CD4-positive, alpha-beta T cell (primary cell): ENCODE measurements around the gene PTPRM. TPM values are rescaled to one million over a fixed set of nuclear protein-coding genes. Genes with fewer than 3 reads are reported as not detected.

ENCODE experiments used
- ATAC-seq: fragments of 200-7000 bp; cut with Tn5 transposase; one replicate; pipeline ENCODE4 v1.10.0; 2022; ENCODE audit warnings: mild to moderate bottlenecking; ENCODE audit not compliant: poor library complexity
- CTCF ChIA-PET: fragments of 350-600 bp; sonication (Branson Sonifier 250); formaldehyde crosslinking; loops from one replicate; lab custom pipeline; 2021; ENCODE audit warnings: antibody characterized with exemption, inconsistent platforms; lab: Charles Lee
- POLR2A ChIA-PET: fragments of 350-600 bp; sonication (Branson Sonifier 250); formaldehyde crosslinking; loops from one replicate; lab custom pipeline; 2021; ENCODE audit warnings: antibody characterized with exemption, inconsistent platforms; lab: Charles Lee
- DNase-seq, 14 experiments: peaks; one replicate each; pipeline ENCODE4 v3.0.0-alpha.2; 2013 to 2020; ENCODE audit warnings: mixed read lengths in 2 of 14
- H3K27ac ChIP-seq, 2 donors: one replicate each; pipeline versions ENCODE4 v1.5.1 to v1.7.0; 2013; ENCODE audit warnings: low read length in 2 of 2, low read depth in 1 of 2, mild to moderate bottlenecking in 1 of 2
- H3K27me3 ChIP-seq, 2 experiments: 1 replicate in 1 of 2; 2 replicates in 1 of 2; pipeline versions ENCODE4 v1.6.1 to v1.7.0; 2013; ENCODE audit warnings: low read length in 2 of 2, control low read depth in 1 of 2, mild to moderate bottlenecking in 1 of 2, moderate library complexity in 1 of 2; ENCODE audit not compliant: insufficient read depth in 2 of 2, control insufficient read depth in 1 of 2
- H3K36me3 ChIP-seq: one replicate; pipeline ENCODE4 v1.6.1; 2013; ENCODE audit warnings: low read length, control low read depth; ENCODE audit not compliant: insufficient read depth
- H3K4me1 ChIP-seq: one replicate; pipeline ENCODE4 v1.6.1; 2013; ENCODE audit warnings: low read length, control low read depth; ENCODE audit not compliant: insufficient read depth
- H3K4me3 ChIP-seq: one replicate; pipeline ENCODE4 v1.5.1; 2013; ENCODE audit warnings: mild to moderate bottlenecking, low read length, moderate library complexity
- H3K9me3 ChIP-seq, 2 experiments: 1 replicate in 1 of 2; 2 replicates in 1 of 2; pipeline versions ENCODE4 v1.6.1 to v1.7.0; 2013; ENCODE audit warnings: low read length in 2 of 2, mild to moderate bottlenecking in 2 of 2, control low read depth in 1 of 2, moderate library complexity in 1 of 2; ENCODE audit not compliant: control insufficient read depth in 1 of 2, insufficient read depth in 1 of 2
- H3K27ac Mint-ChIP-seq: one replicate; pipeline ENCODE4 v1.8.0; 2020; ENCODE audit warnings: mixed read lengths
- H3K27me3 Mint-ChIP-seq: one replicate; pipeline ENCODE4 v1.8.0; 2021; ENCODE audit warnings: mixed read lengths
- H3K36me3 Mint-ChIP-seq: one replicate; pipeline ENCODE4 v1.8.0; 2021; ENCODE audit warnings: low read depth, mixed read lengths
- H3K4me1 Mint-ChIP-seq: one replicate; pipeline ENCODE4 v1.8.0; 2021; ENCODE audit warnings: low read depth, mixed read lengths
- H3K4me3 Mint-ChIP-seq: one replicate; pipeline ENCODE4 v1.8.0; 2020; ENCODE audit warnings: mild to moderate bottlenecking, mixed read lengths
- H3K9me3 Mint-ChIP-seq: one replicate; pipeline ENCODE4 v1.8.0; 2020; ENCODE audit warnings: mixed read lengths
- intact Hi-C, 2 experiments: fragments of 100-400 bp; cut with DNase I in 1 of 2; cut with micrococcal nuclease in 1 of 2; formaldehyde crosslinking; loops; one replicate each; pipeline versions ENCODE4 v1.15.1 to v1.9.0; 2023 to 2025; cut with DNase I, micrococcal nuclease
- total RNA-seq, 174 experiments: library from RNA in 2 of 174; stranded (reverse) in 2 of 174; gene quantifications; one replicate each; pipeline ENCODE4 v1.2.3 and lab custom pipeline; 2021 to 2026
- TF ChIP-seq, protein P1 (sequence below): fragments of 200-600 bp; IDR thresholded peaks from one replicate; pipeline ENCODE4 v1.8.0; 2022; ENCODE audit warnings: antibody characterized with exemption, mild to moderate bottlenecking

PTPRM gene
- total RNA-seq, 2 experiments from 2014 or later, result 21.7 to 21.9 TPM

DNA sequence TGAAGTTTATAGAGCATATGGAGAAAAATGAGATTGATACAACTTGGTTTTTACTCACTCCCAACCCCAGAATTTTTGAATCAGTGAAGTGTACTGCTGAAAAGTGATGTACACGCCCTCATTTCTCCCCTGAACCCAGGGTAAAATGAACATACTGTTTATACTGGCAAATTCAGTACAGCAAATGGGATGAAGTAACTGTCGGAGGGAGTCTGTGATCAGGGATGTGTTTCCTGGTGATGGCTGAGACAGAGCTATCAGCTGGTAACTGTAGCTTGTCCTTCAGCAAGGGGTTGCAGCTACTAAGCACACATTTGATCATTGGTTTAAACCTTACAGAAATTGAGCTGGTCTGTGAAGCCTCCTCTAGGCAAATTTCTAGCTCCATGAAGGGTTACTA lies 191.6 kb downstream of the PTPRM start:
- no peaks in the 10 kb centered on the region for H3K36me3 Mint-ChIP-seq
- H3K9me3 ChIP-seq, result no peaks in the 10 kb centered on the region
- POLR2A ChIA-PET, result no interaction called here

DNA sequence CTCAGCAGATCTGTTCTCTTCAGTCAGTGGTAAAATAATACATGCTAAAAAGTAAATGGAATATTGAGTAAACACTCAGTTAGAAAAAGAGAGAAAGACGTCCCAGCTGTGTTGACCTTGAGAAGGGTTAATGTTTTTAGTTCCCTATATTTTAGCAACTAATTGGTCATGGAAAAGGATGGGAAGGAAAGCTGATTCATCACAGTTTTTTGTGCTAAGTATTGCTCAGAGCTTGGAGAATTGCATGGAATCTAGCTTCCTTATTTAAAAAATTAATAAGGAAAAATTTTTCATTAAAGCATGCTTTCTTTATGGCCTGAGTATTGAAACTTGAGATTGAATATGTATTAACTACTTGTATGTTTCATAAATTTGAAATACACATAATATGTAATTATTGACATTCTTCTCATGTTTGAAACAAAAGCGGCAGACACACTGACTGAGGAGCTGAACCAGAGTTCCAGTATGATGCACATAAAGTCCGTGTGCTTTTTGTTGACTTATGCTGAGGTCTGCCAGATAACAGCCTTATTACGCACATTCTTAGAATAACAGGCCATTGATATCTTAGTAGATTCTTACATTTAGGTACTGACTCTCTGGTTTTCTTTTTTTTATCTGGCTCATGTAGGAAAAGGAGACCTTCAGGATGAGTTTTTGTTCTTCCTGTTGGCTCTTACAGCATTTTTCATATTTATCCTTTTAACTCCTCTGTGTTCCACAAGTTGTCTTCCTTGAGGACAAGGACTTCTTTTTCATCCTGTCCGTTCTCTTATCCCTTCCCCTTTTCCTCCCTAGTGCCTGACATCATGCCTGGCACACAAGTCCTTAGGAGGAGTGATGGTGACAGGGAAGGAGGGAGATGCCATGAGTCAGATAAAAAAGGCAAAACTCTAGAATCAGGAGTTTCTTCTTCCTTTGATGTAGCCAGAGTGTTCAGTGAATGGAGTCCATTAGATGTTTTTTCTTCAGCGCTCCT lies 194.1 kb downstream of the PTPRM start:
- no peaks in the 10 kb centered on the region for H3K4me1 ChIP-seq
- H3K36me3 ChIP-seq, result no peaks in the 10 kb centered on the region
- intact Hi-C loops, result no loop called here
- no peak overlapping the region for H3K4me3 Mint-ChIP-seq
- no peaks in the 10 kb centered on the region for H3K4me1 Mint-ChIP-seq
- CTCF ChIA-PET, result no interaction called here
- POLR2A ChIA-PET, result no interaction called here
- H3K27me3 Mint-ChIP-seq, result no peaks in the 10 kb centered on the region
- no peak for DNase-seq
- TF ChIP-seq, protein P1, sequence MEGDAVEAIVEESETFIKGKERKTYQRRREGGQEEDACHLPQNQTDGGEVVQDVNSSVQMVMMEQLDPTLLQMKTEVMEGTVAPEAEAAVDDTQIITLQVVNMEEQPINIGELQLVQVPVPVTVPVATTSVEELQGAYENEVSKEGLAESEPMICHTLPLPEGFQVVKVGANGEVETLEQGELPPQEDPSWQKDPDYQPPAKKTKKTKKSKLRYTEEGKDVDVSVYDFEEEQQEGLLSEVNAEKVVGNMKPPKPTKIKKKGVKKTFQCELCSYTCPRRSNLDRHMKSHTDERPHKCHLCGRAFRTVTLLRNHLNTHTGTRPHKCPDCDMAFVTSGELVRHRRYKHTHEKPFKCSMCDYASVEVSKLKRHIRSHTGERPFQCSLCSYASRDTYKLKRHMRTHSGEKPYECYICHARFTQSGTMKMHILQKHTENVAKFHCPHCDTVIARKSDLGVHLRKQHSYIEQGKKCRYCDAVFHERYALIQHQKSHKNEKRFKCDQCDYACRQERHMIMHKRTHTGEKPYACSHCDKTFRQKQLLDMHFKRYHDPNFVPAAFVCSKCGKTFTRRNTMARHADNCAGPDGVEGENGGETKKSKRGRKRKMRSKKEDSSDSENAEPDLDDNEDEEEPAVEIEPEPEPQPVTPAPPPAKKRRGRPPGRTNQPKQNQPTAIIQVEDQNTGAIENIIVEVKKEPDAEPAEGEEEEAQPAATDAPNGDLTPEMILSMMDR, result no peak
- H3K27ac ChIP-seq, result no peak overlapping the region
- no peaks in the 10 kb centered on the region for H3K27me3 ChIP-seq
- H3K27ac Mint-ChIP-seq, result no peak overlapping the region
- no peaks in the 10 kb centered on the region for H3K9me3 Mint-ChIP-seq
- H3K36me3 Mint-ChIP-seq, result no peaks in the 10 kb centered on the region
- no peaks in the 10 kb centered on the region for H3K9me3 ChIP-seq
- no peak overlapping the region for H3K4me3 ChIP-seq
- no peak for ATAC-seq

More for the DNA sequence above, 191.6 kb downstream of the PTPRM start:
- Histone ChIP-seq H3K27me3 (no peaks in the 10 kb centered on the region), H3K4me3 (no peak overlapping the region), H3K27ac (no peak overlapping the region), H3K4me1 (no peaks in the 10 kb centered on the region), H3K36me3 (no peaks in the 10 kb centered on the region)
- CTCF ChIA-PET, result no interaction called here
- no peaks in the 10 kb centered on the region for H3K4me1 Mint-ChIP-seq
- intact Hi-C loops, result no loop called here
- no peaks in the 10 kb centered on the region for H3K9me3 Mint-ChIP-seq
- TF ChIP-seq, protein P1, result no peak
- no peak for DNase-seq
- H3K27ac Mint-ChIP-seq, result no peak overlapping the region
- no peak for ATAC-seq
- H3K27me3 Mint-ChIP-seq, result no peaks in the 10 kb centered on the region
- no peak overlapping the region for H3K4me3 Mint-ChIP-seq

DNA sequence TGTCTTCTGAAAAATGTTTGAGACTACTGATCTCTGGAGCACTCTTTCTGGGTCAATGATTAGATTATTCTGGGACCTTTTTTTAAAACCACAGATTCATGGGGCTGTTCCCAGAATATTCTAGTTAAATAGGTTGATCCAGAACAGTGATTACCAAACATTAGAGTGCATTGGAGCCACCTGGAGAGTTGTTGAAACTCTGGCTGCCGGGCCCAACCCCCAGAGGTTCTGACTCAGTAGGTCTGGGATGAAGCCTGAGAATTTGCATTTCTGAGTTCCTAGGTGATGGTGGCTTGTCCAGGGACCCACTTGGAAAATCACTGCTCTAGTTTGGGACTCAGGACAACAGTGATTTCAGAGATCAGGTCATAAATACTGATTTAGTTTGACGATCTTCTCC lies 197.3 kb downstream of the PTPRM start:
- H3K27ac ChIP-seq, result no peak overlapping the region
- no peaks in the 10 kb centered on the region for H3K27me3 Mint-ChIP-seq
- ATAC-seq (no peak), DNase-seq (no peak)
- no peak overlapping the region for H3K4me3 Mint-ChIP-seq
- ChIA-PET POLR2A (no interaction called here), CTCF (no interaction called here)
- no peaks in the 10 kb centered on the region for H3K9me3 ChIP-seq
- no peaks in the 10 kb centered on the region for H3K4me1 Mint-ChIP-seq
- TF ChIP-seq, protein P1, result no peak
- H3K4me1 ChIP-seq, result no peaks in the 10 kb centered on the region
- H3K27me3 ChIP-seq, result no peaks in the 10 kb centered on the region
- no peaks in the 10 kb centered on the region for H3K36me3 ChIP-seq
- H3K36me3 Mint-ChIP-seq, result no peaks in the 10 kb centered on the region
- H3K27ac Mint-ChIP-seq, result no peak overlapping the region
- no peak overlapping the region for H3K4me3 ChIP-seq
- intact Hi-C loops, result no loop called here
- H3K9me3 Mint-ChIP-seq, result no peaks in the 10 kb centered on the region
